ENCODE measurements around the gene WDR86. TPM values are rescaled to one million over a fixed set of nuclear protein-coding genes. Genes with fewer than 3 reads are reported as not detected.

Gene WDR86
- total and polyA plus RNA-seq, 5 experiments from 2014 or later, result 0.47 to 1.2 (median 0.81) TPM

- no peak for ATAC-seq
- peaks cover 19 to 71% (median 37%) of the 10 kb centered on the region in 4 donors for H3K4me1 Mint-ChIP-seq
- H3K36me3 Mint-ChIP-seq, result no peaks in the 10 kb centered on the region
- peaks cover 0 to 2% (median 0%) of the 10 kb centered on the region in 5 donors for H3K27me3 Mint-ChIP-seq
- POLR2A ChIA-PET, result interaction anchor here (0.5 to 7.1 kb wide), 2 partner anchors 7 to 429 kb away, joined by 3 to 54 read pairs; no protein-coding TSS in a partner anchor
- no peaks in the 10 kb centered on the region for H3K9me3 Mint-ChIP-seq
- H3K27ac Mint-ChIP-seq, result peak overlapping the region in 3 of 10 donors; percentile 14 to 95 (median 43)
- no peak overlapping the region for H3K4me3 Mint-ChIP-seq
- DNase-seq, result no peak
Measured at GRCh38 chr7:151437866-151438516, 28.2 kb upstream of the WDR86 start.

- Mint-ChIP-seq H3K27ac (peak overlapping the region in 3 of 10 donors; percentile 36 to 68 (median 37)), H3K4me1 (peaks cover 19 to 72% (median 39%) of the 10 kb centered on the region in 4 donors), H3K9me3 (no peaks in the 10 kb centered on the region), H3K27me3 (no peaks in the 10 kb centered on the region), H3K36me3 (no peaks in the 10 kb centered on the region), H3K4me3 (no peak overlapping the region)
- ATAC-seq (no peak), DNase-seq (no peak)
- POLR2A ChIA-PET, result interaction anchor here (1.3 kb wide), 1 partner anchor 11 kb away, joined by 6 read pairs; no protein-coding TSS in a partner anchor
Measured at GRCh38 chr7:151437159-151437553, 27.3 kb upstream of the WDR86 start.

GRCh38 chr7:151436446-151437158 is 26.8 kb upstream of the WDR86 start:
- no peaks in the 10 kb centered on the region for H3K36me3 Mint-ChIP-seq
- DNase-seq (no peak), ATAC-seq (no peak)
- H3K27me3 Mint-ChIP-seq, result no peaks in the 10 kb centered on the region
- peaks cover 19 to 68% (median 37%) of the 10 kb centered on the region in 4 donors for H3K4me1 Mint-ChIP-seq
- no peak overlapping the region for H3K4me3 Mint-ChIP-seq
- POLR2A ChIA-PET, result interaction anchor here (0.7 to 1.4 kb wide), 4 partner anchors 7 to 96 kb away, joined by 3 to 6 read pairs (median 4); no protein-coding TSS in a partner anchor
- no peaks in the 10 kb centered on the region for H3K9me3 Mint-ChIP-seq
- H3K27ac Mint-ChIP-seq, result peak overlapping the region in 6 of 10 donors; percentile 19 to 78 (median 44)

GRCh38 chr7:151435971-151436370 is 26.1 kb upstream of the WDR86 start:
- no peak for ATAC-seq
- Mint-ChIP-seq H3K4me3 (no peak overlapping the region), H3K4me1 (peaks cover 16 to 68% (median 37%) of the 10 kb centered on the region in 4 donors), H3K27me3 (no peaks in the 10 kb centered on the region), H3K27ac (peak overlapping the region in 2 of 10 donors; percentile 40 to 77), H3K9me3 (no peaks in the 10 kb centered on the region), H3K36me3 (no peaks in the 10 kb centered on the region)
- DNase-seq, result no peak
- POLR2A ChIA-PET, result interaction anchor here (0.7 to 1.4 kb wide), 4 partner anchors 8 to 95 kb away, joined by 3 to 6 read pairs (median 4); no protein-coding TSS in a partner anchor

- no peak for DNase-seq
Measured at GRCh38 chr7:151435103-151435916, 25.5 kb upstream of the WDR86 start.

GRCh38 chr7:151434549-151434948 is 24.7 kb upstream of the WDR86 start:
- H3K9me3 Mint-ChIP-seq, result no peaks in the 10 kb centered on the region
- peaks cover 21 to 70% (median 38%) of the 10 kb centered on the region in 4 donors for H3K4me1 Mint-ChIP-seq
- no peak overlapping the region for H3K4me3 Mint-ChIP-seq
- no peak for DNase-seq
- ATAC-seq, result no peak
- H3K27ac Mint-ChIP-seq, result peak overlapping the region in 3 of 10 donors; percentile 5 to 48 (median 7)
- no peaks in the 10 kb centered on the region for H3K27me3 Mint-ChIP-seq
- H3K36me3 Mint-ChIP-seq, result no peaks in the 10 kb centered on the region
- POLR2A ChIA-PET, result no interaction called here

More at GRCh38 chr7:151435103-151435916, 25.5 kb upstream of the WDR86 start:
- H3K4me3 Mint-ChIP-seq, result no peak overlapping the region
- H3K4me1 Mint-ChIP-seq, result peaks cover 16 to 66% (median 36%) of the 10 kb centered on the region in 4 donors
- H3K9me3 Mint-ChIP-seq, result no peaks in the 10 kb centered on the region
- peak overlapping the region in 3 of 10 donors; percentile 14 to 81 (median 77) for H3K27ac Mint-ChIP-seq
- POLR2A ChIA-PET, result interaction anchor here (1.3 to 1.4 kb wide), 2 partner anchors 8 to 13 kb away, joined by 4 to 6 read pairs; no protein-coding TSS in a partner anchor
- H3K27me3 Mint-ChIP-seq, result no peaks in the 10 kb centered on the region
- no peak for ATAC-seq
- H3K36me3 Mint-ChIP-seq, result no peaks in the 10 kb centered on the region

- ATAC-seq (no peak), DNase-seq (no peak)
- no peaks in the 10 kb centered on the region for H3K9me3 Mint-ChIP-seq
- H3K4me1 Mint-ChIP-seq, result peaks cover 22 to 70% (median 42%) of the 10 kb centered on the region in 4 donors
- peak overlapping the region in 2 of 10 donors; percentile 60 to 71 for H3K4me3 Mint-ChIP-seq
- no peaks in the 10 kb centered on the region for H3K36me3 Mint-ChIP-seq
- H3K27me3 Mint-ChIP-seq, result no peaks in the 10 kb centered on the region
- H3K27ac Mint-ChIP-seq, result peak overlapping the region in 6 of 10 donors; percentile 39 to 93 (median 78)
- POLR2A ChIA-PET, result interaction anchor here (0.5 to 6.1 kb wide), 3 partner anchors 7 to 404 kb away, joined by 3 to 54 read pairs (median 4); partner anchors contain the start of gene CRYGN
Measured at GRCh38 chr7:151433721-151434400, 24.0 kb upstream of the WDR86 start.

GRCh38 chr7:151432658-151433521 is 23.1 kb upstream of the WDR86 start:
- Mint-ChIP-seq H3K27ac (peak overlapping the region in 9 of 10 donors; percentile 67 to 93 (median 89)), H3K4me3 (peak overlapping the region in 9 of 10 donors; percentile 14 to 75 (median 60)), H3K36me3 (no peaks in the 10 kb centered on the region), H3K9me3 (no peaks in the 10 kb centered on the region), H3K4me1 (peaks cover 30 to 74% (median 52%) of the 10 kb centered on the region in 4 donors), H3K27me3 (no peaks in the 10 kb centered on the region)
- ATAC-seq (peak; percentile 58), DNase-seq (peak in 9 of 10 donors; percentile 30 to 80 (median 57))
- POLR2A ChIA-PET, result interaction anchor here (0.6 to 6.1 kb wide), 4 partner anchors 8 to 677 kb away, joined by 3 to 54 read pairs (median 4); partner anchors contain the start of gene CRYGN

GRCh38 chr7:151431768-151432311 is 22.0 kb upstream of the WDR86 start:
- DNase-seq (no peak), ATAC-seq (no peak)
- H3K27me3 Mint-ChIP-seq, result no peaks in the 10 kb centered on the region
- H3K4me1 Mint-ChIP-seq, result peaks cover 32 to 75% (median 58%) of the 10 kb centered on the region in 4 donors
- peak overlapping the region in 2 of 10 donors; percentile 30 to 36 for H3K4me3 Mint-ChIP-seq
- peak overlapping the region in 5 of 10 donors; percentile 15 to 68 (median 37) for H3K27ac Mint-ChIP-seq
- H3K36me3 Mint-ChIP-seq, result no peaks in the 10 kb centered on the region
- POLR2A ChIA-PET, result interaction anchor here (0.8 to 6.1 kb wide), 3 partner anchors 9 to 64 kb away, joined by 3 to 54 read pairs (median 3); partner anchors contain the start of gene CRYGN
- no peaks in the 10 kb centered on the region for H3K9me3 Mint-ChIP-seq

GRCh38 chr7:151431281-151431767 is 21.5 kb upstream of the WDR86 start:
- no peak for ATAC-seq
- H3K9me3 Mint-ChIP-seq, result no peaks in the 10 kb centered on the region
- POLR2A ChIA-PET, result interaction anchor here (0.8 to 6.1 kb wide), 3 partner anchors 10 to 63 kb away, joined by 3 to 54 read pairs (median 3); partner anchors contain the start of gene CRYGN
- H3K27me3 Mint-ChIP-seq, result no peaks in the 10 kb centered on the region
- peak overlapping the region in 3 of 10 donors; percentile 4 to 36 (median 30) for H3K4me3 Mint-ChIP-seq
- peaks cover 29 to 76% (median 60%) of the 10 kb centered on the region in 4 donors for H3K4me1 Mint-ChIP-seq
- no peak for DNase-seq
- no peaks in the 10 kb centered on the region for H3K36me3 Mint-ChIP-seq
- H3K27ac Mint-ChIP-seq, result peak overlapping the region in 7 of 10 donors; percentile 15 to 73 (median 37)

All from naive thymus-derived CD8-positive, alpha-beta T cell (primary cell).